Lung (tissue), 12 donors: ENCODE measurements around the gene GLI3. TPM values are rescaled to one million over a fixed set of nuclear protein-coding genes. Genes with fewer than 3 reads are reported as not detected.

Source experiments
- ATAC-seq: fragments of 200-7000 bp; cut with Tn5 transposase; one replicate; pipeline ENCODE4 v1.9.1; 2020; ENCODE audit warnings: moderate number of reproducible peaks; ENCODE audit not compliant: insufficient read depth, low FRiP score
- DNase-seq, 3 donors: peaks; one replicate each; pipeline ENCODE4 v3.0.0-alpha.2; 2013 to 2017
- H3K27ac ChIP-seq, 2 donors: one replicate each; pipeline ENCODE4 v1.5.1; 2013; ENCODE audit warnings: mild to moderate bottlenecking in 2 of 2, moderate library complexity in 2 of 2, control low read depth in 1 of 2, inconsistent platforms in 1 of 2, low read depth in 1 of 2, low read length in 1 of 2
- H3K27me3 ChIP-seq, 3 donors: one replicate each; pipeline ENCODE4 v1.5.1; 2013; ENCODE audit warnings: low read length in 2 of 3; ENCODE audit not compliant: control insufficient read depth in 3 of 3, insufficient read depth in 3 of 3
- H3K36me3 ChIP-seq, 4 donors: one replicate each; pipeline ENCODE4 v1.5.1; 2013; ENCODE audit warnings: low read length in 4 of 4, mild to moderate bottlenecking in 1 of 4, moderate library complexity in 1 of 4; ENCODE audit not compliant: control insufficient read depth in 4 of 4, insufficient read depth in 4 of 4
- H3K4me1 ChIP-seq, 5 donors: one replicate each; pipeline ENCODE4 v1.5.1; 2013; ENCODE audit warnings: low read length in 5 of 5, mild to moderate bottlenecking in 2 of 5, moderate library complexity in 1 of 5; ENCODE audit not compliant: control insufficient read depth in 5 of 5, insufficient read depth in 5 of 5
- H3K4me3 ChIP-seq: one replicate; pipeline ENCODE4 v1.5.1; 2013; ENCODE audit warnings: mild to moderate bottlenecking, control low read depth, moderate library complexity
- H3K9ac ChIP-seq, 2 donors: one replicate each; pipeline ENCODE4 v1.5.1; 2013; ENCODE audit warnings: low read length in 2 of 2, control low read depth in 1 of 2; ENCODE audit not compliant: insufficient read depth in 1 of 2
- H3K9me3 ChIP-seq, 4 donors: one replicate each; pipeline ENCODE4 v1.5.1; 2013; ENCODE audit warnings: low read length in 3 of 4, mild to moderate bottlenecking in 1 of 4, moderate library complexity in 1 of 4; ENCODE audit not compliant: control insufficient read depth in 4 of 4, insufficient read depth in 3 of 4
- WGBS, 2 donors: extraction: QIAGEN DNeasy Blood & Tissue Kit; methylation state at CpG; one replicate each; pipeline ENCODE4 v1.1.7; 2013; 5-methylcytosine and 5-hydroxymethylcytosine counted together
- polyA plus RNA-seq, 2 donors: library from polyadenylated mRNA; stranded (reverse); fragments of 200-250 nt; gene quantifications; one replicate each; pipeline ENCODE4 v1.2.1, GENCODE V29; 2013
- total RNA-seq, 2 donors: library from RNA; depleted of rRNA in 1 of 2; stranded (reverse); fragments of >200 nt in 1 of 2; gene quantifications; one replicate each; pipeline ENCODE4 v1.2.1, GENCODE V29; 2014 to 2021
- TF ChIP-seq, protein P1 (sequence below): IDR thresholded peaks from 2 replicates; pipeline ENCODE4 v1.5.1; 2012; ENCODE audit warnings: mild to moderate bottlenecking; ENCODE audit errors: control extremely low read depth, extremely low read depth
- donor health status: control.
- donor health status: control.
- donor health status: Bipolar disorder and iron deficiency.
- donor health status: healthy.
- donor health status: DM: yes; HTN: yes; CAD: no.

GLI3 gene
- total and polyA plus RNA-seq, 4 donors = 2.0 to 23.4 (median 10.3) TPM

DNA sequence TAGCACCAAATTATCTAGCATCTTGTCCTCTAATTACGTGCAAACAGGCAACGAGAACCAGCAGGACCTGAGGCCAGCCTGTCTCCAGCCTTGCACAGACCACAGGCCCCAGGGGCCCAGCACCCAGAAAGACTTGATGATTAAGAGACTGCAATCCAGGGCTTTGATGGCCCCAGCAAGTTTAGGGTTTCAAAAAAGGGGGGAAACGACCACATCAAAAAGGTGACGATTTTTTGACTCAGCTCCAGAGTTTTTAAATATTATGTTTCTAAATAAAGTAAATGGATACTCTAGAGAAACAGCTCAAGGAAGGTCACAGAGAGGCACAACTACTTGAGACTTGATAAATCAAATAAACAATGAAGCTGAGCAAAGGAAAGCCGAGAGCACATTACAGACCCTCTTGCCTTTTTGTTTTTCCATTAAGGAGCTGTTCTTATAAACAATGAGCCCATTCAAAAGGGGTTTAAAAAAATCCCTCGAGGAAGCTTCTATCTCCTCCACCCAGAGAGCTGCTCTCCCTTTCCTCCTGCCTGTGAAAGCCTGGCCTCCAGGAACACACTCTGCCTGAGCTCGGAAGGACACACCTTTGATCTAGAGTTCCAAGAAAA lies 44.1 kb downstream of the GLI3 start:
- Histone ChIP-seq H3K27ac (peak overlapping the region in 1 of 2 donors; percentile 31), H3K4me1 (peaks cover 6 to 37% (median 17%) of the 10 kb centered on the region in 5 donors), H3K9ac (no peak overlapping the region), H3K9me3 (no peaks in the 10 kb centered on the region), H3K36me3 (peaks cover 0 to 8% (median 3%) of the 10 kb centered on the region in 4 donors), H3K4me3 (no peak overlapping the region), H3K27me3 (no peaks in the 10 kb centered on the region)
- 27 to 33% methylated on average over 7 of the region's 7 CpGs for WGBS, 2 donors
- TF ChIP-seq, protein P1, sequence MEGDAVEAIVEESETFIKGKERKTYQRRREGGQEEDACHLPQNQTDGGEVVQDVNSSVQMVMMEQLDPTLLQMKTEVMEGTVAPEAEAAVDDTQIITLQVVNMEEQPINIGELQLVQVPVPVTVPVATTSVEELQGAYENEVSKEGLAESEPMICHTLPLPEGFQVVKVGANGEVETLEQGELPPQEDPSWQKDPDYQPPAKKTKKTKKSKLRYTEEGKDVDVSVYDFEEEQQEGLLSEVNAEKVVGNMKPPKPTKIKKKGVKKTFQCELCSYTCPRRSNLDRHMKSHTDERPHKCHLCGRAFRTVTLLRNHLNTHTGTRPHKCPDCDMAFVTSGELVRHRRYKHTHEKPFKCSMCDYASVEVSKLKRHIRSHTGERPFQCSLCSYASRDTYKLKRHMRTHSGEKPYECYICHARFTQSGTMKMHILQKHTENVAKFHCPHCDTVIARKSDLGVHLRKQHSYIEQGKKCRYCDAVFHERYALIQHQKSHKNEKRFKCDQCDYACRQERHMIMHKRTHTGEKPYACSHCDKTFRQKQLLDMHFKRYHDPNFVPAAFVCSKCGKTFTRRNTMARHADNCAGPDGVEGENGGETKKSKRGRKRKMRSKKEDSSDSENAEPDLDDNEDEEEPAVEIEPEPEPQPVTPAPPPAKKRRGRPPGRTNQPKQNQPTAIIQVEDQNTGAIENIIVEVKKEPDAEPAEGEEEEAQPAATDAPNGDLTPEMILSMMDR = no peak
- DNase-seq (peak; percentile 60 to 79 (median 79)), ATAC-seq (no peak)

DNA sequence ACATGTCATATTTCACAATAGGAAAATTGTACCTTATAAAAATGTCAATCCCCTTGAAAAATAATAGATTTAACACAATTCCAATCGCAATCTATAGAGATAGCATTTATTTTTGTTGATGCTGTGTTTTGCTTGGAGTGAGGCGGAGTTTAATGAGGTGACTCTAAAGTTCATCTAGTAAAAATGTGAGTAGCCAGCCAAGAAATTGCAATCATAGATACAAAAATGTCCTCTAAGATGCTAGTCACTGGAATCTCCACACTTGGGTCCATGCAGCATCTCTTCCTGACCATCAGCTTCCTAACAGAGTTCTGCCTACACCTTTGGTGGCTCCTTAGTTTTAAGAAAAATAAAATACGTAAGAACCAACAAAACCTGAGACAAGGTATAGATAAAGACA lies 44.9 kb downstream of the GLI3 start:
- DNase-seq (peak in 2 of 3 donors; percentile 72 to 75), ATAC-seq (no peak)
- H3K27ac ChIP-seq = no peak overlapping the region
- H3K4me3 ChIP-seq = no peak overlapping the region
- peaks cover 3 to 37% (median 17%) of the 10 kb centered on the region in 5 donors for H3K4me1 ChIP-seq
- H3K36me3 ChIP-seq = peaks cover 0 to 5% (median 0%) of the 10 kb centered on the region in 4 donors
- no peak overlapping the region for H3K9ac ChIP-seq
- TF ChIP-seq, protein P1 = no peak
- no peaks in the 10 kb centered on the region for H3K9me3 ChIP-seq
- H3K27me3 ChIP-seq = no peaks in the 10 kb centered on the region
- 84 to 87% methylated on average over 3 of the region's 3 CpGs for WGBS, 2 donors

DNA sequence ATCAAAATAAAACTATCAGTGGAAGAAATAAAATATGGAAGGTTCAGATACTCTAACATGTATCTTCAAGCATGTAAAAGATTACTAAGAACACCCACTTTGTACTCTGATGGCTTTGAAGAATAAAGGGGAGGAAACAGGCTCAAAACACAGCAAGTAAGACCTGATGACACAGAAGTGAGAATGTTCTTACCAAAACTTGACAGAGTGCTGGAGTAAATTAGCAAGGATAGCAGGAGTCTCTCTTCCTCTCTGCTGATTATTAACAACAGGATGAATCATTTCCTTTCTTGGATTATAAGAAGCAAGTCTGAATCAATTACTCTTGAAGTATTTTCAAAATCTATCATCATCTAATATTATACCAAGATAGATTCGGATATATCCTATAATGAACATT lies 47.5 kb downstream of the GLI3 start:
- no peak overlapping the region for H3K4me3 ChIP-seq
- ATAC-seq = no peak
- peaks cover 6 to 39% (median 17%) of the 10 kb centered on the region in 5 donors for H3K4me1 ChIP-seq
- H3K9me3 ChIP-seq = no peaks in the 10 kb centered on the region
- H3K27ac ChIP-seq = no peak overlapping the region
- 72 to 82% methylated on average over 1 of the region's 1 CpG for WGBS, 2 donors
- H3K9ac ChIP-seq = no peak overlapping the region
- DNase-seq = no peak
- TF ChIP-seq, protein P1 = no peak
- H3K36me3 ChIP-seq = peaks cover 0 to 7% (median 0%) of the 10 kb centered on the region in 4 donors
- H3K27me3 ChIP-seq = no peaks in the 10 kb centered on the region

DNA sequence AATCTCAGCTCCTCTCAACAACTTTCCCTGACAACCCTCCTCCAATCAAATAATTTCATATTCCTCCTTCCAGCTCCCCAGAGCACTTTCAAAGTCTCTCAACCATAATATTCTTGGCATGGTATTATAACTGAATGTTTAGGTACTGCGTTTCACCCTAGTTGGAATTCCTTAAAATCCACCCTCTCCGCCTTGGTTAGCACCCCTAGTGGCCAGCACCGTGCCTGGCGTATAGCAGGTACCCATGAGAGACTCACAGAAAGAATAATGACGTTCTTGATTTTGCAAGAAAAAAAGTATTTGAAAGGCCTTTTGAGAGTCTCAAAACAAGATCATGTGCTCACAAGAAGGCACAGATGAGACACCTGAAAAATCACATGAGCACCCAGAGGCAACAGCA lies 50.9 kb downstream of the GLI3 start:
- H3K4me1 ChIP-seq = peaks cover 0 to 8% (median 0%) of the 10 kb centered on the region in 5 donors
- no peak for DNase-seq
- H3K27me3 ChIP-seq = no peaks in the 10 kb centered on the region
- no peak overlapping the region for H3K9ac ChIP-seq
- WGBS, 2 donors = 72 to 85% methylated on average over 5 of the region's 5 CpGs
- ATAC-seq = no peak
- H3K9me3 ChIP-seq = no peaks in the 10 kb centered on the region
- TF ChIP-seq, protein P1 = no peak
- H3K4me3 ChIP-seq = no peak overlapping the region
- H3K27ac ChIP-seq = no peak overlapping the region
- peaks cover 0 to 7% (median 0%) of the 10 kb centered on the region in 4 donors for H3K36me3 ChIP-seq
